ENCODE results near the gene CLIC4. TPM values are rescaled to one million over a fixed set of nuclear protein-coding genes. Genes with fewer than 3 reads are reported as not detected.

CLIC4 gene
- total and polyA plus RNA-seq, 10 donors, result 17.0 to 99.6 (median 71.2) TPM

GRCh38 chr1:24859063-24860010 lies 114.1 kb downstream of the CLIC4 start:
- no peaks in the 10 kb centered on the region for H3K36me3 ChIP-seq
- WGBS, 5 donors, result 82 to 93% (median 88%) methylated on average over 10 of the region's 10 CpGs
- H3K27ac ChIP-seq, result no peak overlapping the region
- no peak overlapping the region for H3K4me3 ChIP-seq
- no peak for DNase-seq
- intact Hi-C loops (cut with DNase I; ENCODE audit: low total_unique reads), result loop anchor here (10.0 kb wide), 1 partner anchor 55 kb away; no protein-coding TSS in a partner anchor
- no peaks in the 10 kb centered on the region for H3K9me3 ChIP-seq
- H3K27me3 ChIP-seq (replicated peaks in 1 of 7), result peaks cover 0 to 30% (median 0%) of the 10 kb centered on the region in 7 donors
- peaks cover 0 to 3% (median 0%) of the 10 kb centered on the region in 6 donors for H3K4me1 ChIP-seq
- no peak for TF ChIP-seq CTCF (IDR thresholded peaks at IDR 0.05 in 8 of 11, conservative IDR thresholded peaks at IDR 0.05 in 3 of 11)
- no peak for TF ChIP-seq POLR2AphosphoS5 (IDR thresholded peaks at IDR 0.05)
- no peak for TF ChIP-seq POLR2A (IDR thresholded peaks at IDR 0.05)

- intact Hi-C loops (cut with DNase I; ENCODE audit: low total_unique reads), result no loop called here
- TF ChIP-seq POLR2A (IDR thresholded peaks at IDR 0.05), result no peak
- no peak for TF ChIP-seq CTCF (IDR thresholded peaks at IDR 0.05 in 8 of 11, conservative IDR thresholded peaks at IDR 0.05 in 3 of 11)
- no peak for TF ChIP-seq POLR2AphosphoS5 (IDR thresholded peaks at IDR 0.05)
- Histone ChIP-seq H3K4me1 (peaks cover 0 to 6% (median 0%) of the 10 kb centered on the region in 6 donors), H3K36me3 (no peaks in the 10 kb centered on the region), H3K27ac (no peak overlapping the region), H3K27me3 (replicated peaks in 1 of 7) (peaks cover 0 to 45% (median 0%) of the 10 kb centered on the region in 7 donors), H3K9me3 (no peaks in the 10 kb centered on the region), H3K4me3 (no peak overlapping the region)
- 81 to 88% (median 83%) methylated on average over 12 to 15 of the region's 15 CpGs for WGBS, 5 donors
- no peak for DNase-seq
Observed at GRCh38 chr1:24860841-24861240, 115.6 kb downstream of the CLIC4 start.

GRCh38 chr1:24861821-24862727 lies 116.8 kb downstream of the CLIC4 start:
- peaks cover 0 to 54% (median 4%) of the 10 kb centered on the region in 7 donors for H3K27me3 ChIP-seq (replicated peaks in 1 of 7)
- no peak overlapping the region for H3K4me3 ChIP-seq
- no peak for DNase-seq
- no peak overlapping the region for H3K27ac ChIP-seq
- H3K4me1 ChIP-seq, result peaks cover 0 to 6% (median 0%) of the 10 kb centered on the region in 6 donors
- no peaks in the 10 kb centered on the region for H3K36me3 ChIP-seq
- H3K9me3 ChIP-seq, result no peaks in the 10 kb centered on the region
- 68 to 74% (median 73%) methylated on average over 24 to 28 of the region's 28 CpGs for WGBS, 5 donors
- TF ChIP-seq POLR2AphosphoS5 (IDR thresholded peaks at IDR 0.05) (no peak), POLR2A (IDR thresholded peaks at IDR 0.05) (no peak), CTCF (IDR thresholded peaks at IDR 0.05 in 8 of 11, conservative IDR thresholded peaks at IDR 0.05 in 3 of 11) (no peak)
- intact Hi-C loops (cut with DNase I; ENCODE audit: low total_unique reads), result no loop called here

Measured in spleen (tissue), 11 donors.